ENCODE measurements around the gene LPAR3. TPM values are rescaled to one million over a fixed set of nuclear protein-coding genes. Genes with fewer than 3 reads are reported as not detected.

Gene LPAR3
- polyA plus RNA-seq, 1 of the 3 experiments (the other 2 are of a cell fraction), result 0.08 TPM

- TF ChIP-seq TEAD4 (IDR thresholded peaks at IDR 0.05; ENCODE audit: borderline replicate concordance, insufficient read depth) (no peak), SMC3 (IDR thresholded peaks at IDR 0.05; ENCODE audit: low read depth, low read length) (no peak), USF1 (IDR thresholded peaks at IDR 0.05; ENCODE audit: borderline replicate concordance, low read depth) (no peak), YY1 (IDR thresholded peaks at IDR 0.05; ENCODE audit: low read depth) (no peak), EZH2phosphoT487 (IDR thresholded peaks at IDR 0.05; ENCODE audit: borderline replicate concordance, low read depth) (no peak), NFIC (IDR thresholded peaks at IDR 0.05; ENCODE audit: borderline replicate concordance) (no peak), EP300 (IDR thresholded peaks at IDR 0.05; ENCODE audit: borderline replicate concordance in 1 of 2, low read depth in 1 of 2, low read length in 1 of 2) (no peak), FOSL2 (IDR thresholded peaks at IDR 0.05; ENCODE audit: borderline replicate concordance, low read depth) (no peak), JUND (IDR thresholded peaks at IDR 0.05) (no peak), REST (IDR thresholded peaks at IDR 0.05; ENCODE audit: low read depth, low read length) (no peak), USF2 (IDR thresholded peaks at IDR 0.05; ENCODE audit: borderline replicate concordance, low read depth, low read length) (no peak)
- ChIA-PET POLR2A (no interaction called here), CTCF (interaction anchor here (0.9 kb wide), 1 partner anchor 12 kb away, joined by 3 read pairs; no protein-coding TSS in a partner anchor)
- no peak overlapping the region for H3K4me3 ChIP-seq (ENCODE audit: low read depth in 2 of 2, low read length in 1 of 2)
- H3K9me2 ChIP-seq, result no peaks in the 10 kb centered on the region
- no peaks in the 10 kb centered on the region for H4K20me1 ChIP-seq (ENCODE audit: insufficient read depth)
- H3K9me3 ChIP-seq, result no peaks in the 10 kb centered on the region
- no peak for DNase-seq
- H3K27me3 ChIP-seq (ENCODE audit: insufficient read depth), result peaks cover 6% of the 10 kb centered on the region; the same call in 1 of the 2 replicates
- H3K79me2 ChIP-seq (ENCODE audit: insufficient read depth), result no peaks in the 10 kb centered on the region
- H3K27ac ChIP-seq (ENCODE audit: low read depth in 2 of 2, low read length in 1 of 2), result no peak overlapping the region
- no peak overlapping the region for H2AFZ ChIP-seq (ENCODE audit: low read depth)
- no peak overlapping the region for H3K4me2 ChIP-seq
- H3F3A ChIP-seq (replicated peaks; ENCODE audit: insufficient read depth), result peaks cover 4% of the 10 kb centered on the region
- no peak overlapping the region for H3K9ac ChIP-seq
- no peaks in the 10 kb centered on the region for H3K36me3 ChIP-seq (replicated peaks in 1 of 2; ENCODE audit: control insufficient read depth in 1 of 2, insufficient read depth in 2 of 2, low read length in 1 of 2)
- H3K4me1 ChIP-seq (ENCODE audit: control insufficient read depth in 1 of 2, insufficient read depth in 2 of 2, low read depth in 1 of 2, low read length in 1 of 2), result peaks cover 0 to 2% of the 10 kb centered on the region in 2 experiments; a peak in 1 of 4 replicates
- 55% methylated on average over 4 of the region's 4 CpGs for WGBS (ENCODE audit: low lambda C conversion rate)
Observed at GRCh38 chr1:84833194-84833593, 59.8 kb downstream of the LPAR3 start.

GRCh38 chr1:84830136-84830535, 62.9 kb downstream of the LPAR3 start:
- Histone ChIP-seq H3K4me2 (no peak overlapping the region), H2AFZ (ENCODE audit: low read depth) (no peak overlapping the region), H3K27ac (ENCODE audit: low read depth in 2 of 2, low read length in 1 of 2) (no peak overlapping the region), H3K36me3 (replicated peaks in 1 of 2; ENCODE audit: control insufficient read depth in 1 of 2, insufficient read depth in 2 of 2, low read length in 1 of 2) (no peaks in the 10 kb centered on the region), H3F3A (replicated peaks; ENCODE audit: insufficient read depth) (no peaks in the 10 kb centered on the region), H3K9me3 (no peaks in the 10 kb centered on the region), H3K9me2 (no peaks in the 10 kb centered on the region), H4K20me1 (ENCODE audit: insufficient read depth) (no peaks in the 10 kb centered on the region), H3K4me3 (ENCODE audit: low read depth in 2 of 2, low read length in 1 of 2) (no peak overlapping the region), H3K79me2 (ENCODE audit: insufficient read depth) (no peaks in the 10 kb centered on the region), H3K4me1 (ENCODE audit: control insufficient read depth in 1 of 2, insufficient read depth in 2 of 2, low read depth in 1 of 2, low read length in 1 of 2) (peaks cover 0 to 5% of the 10 kb centered on the region in 2 experiments; a peak in 2 of 4 replicates), H3K9ac (no peak overlapping the region), H3K27me3 (ENCODE audit: insufficient read depth) (no peaks in the 10 kb centered on the region; the same call in 1 of the 2 replicates)
- ChIA-PET POLR2A (no interaction called here), CTCF (interaction anchor here (1.1 to 1.5 kb wide), 2 partner anchors 14 to 18 kb away, joined by 3 to 6 read pairs; no protein-coding TSS in a partner anchor)
- WGBS (ENCODE audit: low lambda C conversion rate), result 38% methylated on average over 5 of the region's 5 CpGs
- DNase-seq, result no peak
- TF ChIP-seq RFX5 (IDR thresholded peaks at IDR 0.05; ENCODE audit: low read length), result no peak
- no peak for TF ChIP-seq TAF1 (IDR thresholded peaks at IDR 0.05; ENCODE audit: borderline replicate concordance, low read depth, low read length)
- TF ChIP-seq TCF12 (IDR thresholded peaks at IDR 0.05), result no peak
- no peak for TF ChIP-seq RXRA (IDR thresholded peaks at IDR 0.05; ENCODE audit: borderline replicate concordance, low read depth)
- TF ChIP-seq MAX (IDR thresholded peaks at IDR 0.05; ENCODE audit: low read depth), result no peak
- TF ChIP-seq POLR2AphosphoS5 (IDR thresholded peaks at IDR 0.05; ENCODE audit: low read depth, low read length), result no peak
- TF ChIP-seq RCOR1 (IDR thresholded peaks at IDR 0.05; ENCODE audit: low read length), result no peak
- TF ChIP-seq EZH2phosphoT487 (IDR thresholded peaks at IDR 0.05; ENCODE audit: borderline replicate concordance, low read depth), result no peak
- TF ChIP-seq FOXJ3 (CRISPR knock-in tag; IDR thresholded peaks at IDR 0.05), result no peak
- TF ChIP-seq ELF1 (IDR thresholded peaks at IDR 0.05), result no peak
- TF ChIP-seq ZBTB33 (IDR thresholded peaks at IDR 0.05; ENCODE audit: borderline replicate concordance, low read depth), result no peak
- no peak for TF ChIP-seq EP300 (IDR thresholded peaks at IDR 0.05; ENCODE audit: borderline replicate concordance in 1 of 2, low read depth in 1 of 2, low read length in 1 of 2)
- TF ChIP-seq CHD2 (IDR thresholded peaks at IDR 0.05; ENCODE audit: low read length, partially characterized antibody), result no peak

All from SK-N-SH (cell line).